PC-3 (cell line): ENCODE measurements around the gene TENM4. TPM values are rescaled to one million over a fixed set of nuclear protein-coding genes. Genes with fewer than 3 reads are reported as not detected.

ENCODE experiments used
- ATAC-seq: fragments of 200-7000 bp; cut with Tn5 transposase; 2 replicates; pipeline ENCODE4 v1.9.1; 2020; ENCODE audit warnings: mild to moderate bottlenecking, moderate library complexity
- BruUV-seq: library from RNA; stranded (reverse); fragments of 400-500 nt; replicated peaks from 2 replicates; lab custom pipeline; 2021; lab: Mats Ljungman, UMichigan
- CTCF ChIA-PET: fragments of 300-600 bp; sonication (Branson Sonifier 250); formaldehyde crosslinking; loops from one replicate; lab custom pipeline; 2022; ENCODE audit warnings: antibody characterized with exemption; lab: Charles Lee
- POLR2A ChIA-PET: fragments of 300-600 bp; sonication (Branson Sonifier 250); formaldehyde crosslinking; loops from one replicate; lab custom pipeline; 2022; ENCODE audit warnings: antibody characterized with exemption; ENCODE audit not compliant: unreplicated experiment; lab: Charles Lee
- DNase-seq: peaks from one replicate; pipeline ENCODE4 v3.0.0-alpha.2; 2015
- H2AFZ ChIP-seq: fragments of 300-600 bp; sonication (generic); 2 replicates; pipeline ENCODE4 v1.6.0; 2016; ENCODE audit warnings: antibody characterized with exemption, low read length
- H3F3A ChIP-seq: fragments of 300-600 bp; sonication (generic); one replicate; pipeline ENCODE4 v1.6.0; 2017; ENCODE audit warnings: antibody characterized with exemption, low read length, control low read depth, mild to moderate bottlenecking; ENCODE audit not compliant: unreplicated experiment
- H3K27ac ChIP-seq: fragments of 300-600 bp; sonication (generic); 2 replicates; pipeline ENCODE4 v1.5.1; 2016; ENCODE audit warnings: mild to moderate bottlenecking, low read length
- H3K27me3 ChIP-seq: fragments of 300-600 bp; sonication (generic); 2 replicates; pipeline ENCODE4 v1.6.1; 2016; ENCODE audit warnings: low read length, mixed read lengths
- H3K36me3 ChIP-seq: fragments of 300-600 bp; sonication (generic); 2 replicates; pipeline ENCODE4 v1.6.1; 2016; ENCODE audit warnings: low read depth, mixed run types, low read length, mixed read lengths
- H3K4me1 ChIP-seq: fragments of 300-600 bp; sonication (generic); 2 replicates; pipeline ENCODE4 v1.5.1; 2016; ENCODE audit warnings: low read length; ENCODE audit not compliant: insufficient read depth
- H3K4me2 ChIP-seq: fragments of 300-600 bp; sonication (generic); 2 replicates; pipeline ENCODE4 v1.6.0; 2016; ENCODE audit warnings: low read length
- H3K4me3 ChIP-seq: fragments of 300-600 bp; sonication (generic); 2 replicates; pipeline ENCODE4 v1.5.1; 2016; ENCODE audit warnings: mild to moderate bottlenecking, low read length, mixed read lengths
- H3K79me2 ChIP-seq: fragments of 300-600 bp; sonication (generic); 2 replicates; pipeline ENCODE4 v1.6.1; 2017; ENCODE audit warnings: low read length, mixed read lengths
- H3K9ac ChIP-seq: fragments of 300-600 bp; sonication (generic); 2 replicates; pipeline ENCODE4 v1.6.0; 2016; ENCODE audit warnings: mild to moderate bottlenecking, low read length
- H3K9me2 ChIP-seq: fragments of 300-600 bp; sonication (generic); replicated peaks from 2 replicates; pipeline ENCODE4 v1.6.1; 2016; ENCODE audit warnings: mixed run types, low read length, mixed read lengths
- H3K9me3 ChIP-seq: fragments of 300-600 bp; sonication (generic); 2 replicates; pipeline ENCODE4 v1.6.1; 2016; ENCODE audit warnings: low read length, mixed read lengths
- H4K20me1 ChIP-seq: fragments of 300-600 bp; sonication (generic); 2 replicates; pipeline ENCODE4 v1.6.1; 2016; ENCODE audit warnings: low read length, mixed read lengths
- EZH2 ChIP-seq: fragments of 300-600 bp; sonication (generic); IDR thresholded peaks from one replicate; pipeline ENCODE4 v1.6.1; 2017; ENCODE audit warnings: antibody characterized with exemption, mild to moderate bottlenecking, low read length; ENCODE audit not compliant: unreplicated experiment
- EZH2phosphoT487 ChIP-seq: fragments of 300-600 bp; sonication (generic); IDR thresholded peaks from 2 replicates; pipeline ENCODE4 v1.6.1; 2018; ENCODE audit warnings: mild to moderate bottlenecking, antibody characterized with exemption, low read length, borderline replicate concordance
- intact Hi-C: fragments of 100-400 bp; cut with micrococcal nuclease; formaldehyde crosslinking; loops from 2 replicates; pipeline ENCODE4 v1.9.0; 2023
- total RNA-seq: library from RNA; depleted of rRNA; stranded (reverse); fragments of >200 nt; gene quantifications from 2 replicates; pipeline ENCODE4 v1.2.3, GENCODE V29; 2014
- TF ChIP-seq, protein P1 (sequence below): fragments of 300-600 bp; sonication (generic); conservative IDR thresholded peaks from 2 replicates; pipeline ENCODE4 v1.5.1; 2017; ENCODE audit warnings: antibody characterized with exemption, low read depth, mild to moderate bottlenecking, low read length

The TENM4 gene
- total RNA-seq, 1 experiment from 2014 or later = 19.7 TPM

DNA sequence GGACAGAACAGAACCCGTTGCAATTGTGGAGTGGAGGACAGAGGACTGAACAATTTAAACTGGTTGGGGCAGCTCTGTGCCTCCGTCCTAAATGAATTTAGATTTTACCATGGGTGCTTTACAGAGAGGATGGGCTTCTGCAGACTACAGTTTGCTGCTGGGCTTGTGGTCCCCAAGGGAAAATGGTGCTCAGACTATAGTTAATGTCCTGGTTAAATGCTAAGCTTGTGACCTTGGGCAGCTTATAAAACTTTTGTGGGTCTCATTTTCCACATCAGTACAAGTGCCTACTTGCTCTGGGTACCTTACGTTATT is 511.0 kb downstream of the TENM4 start:
- POLR2A ChIA-PET = interaction anchor here (0.6 kb wide), 1 partner anchor 1092 kb away, joined by 3 read pairs; no protein-coding TSS in a partner anchor
- no TSS peak for BruUV-seq
- Histone ChIP-seq H3K36me3 (no peaks in the 10 kb centered on the region), H3K9ac (no peak overlapping the region), H3K4me2 (no peak overlapping the region), H3K4me3 (no peak overlapping the region), H3F3A (no peaks in the 10 kb centered on the region), H3K27ac (no peak overlapping the region), H3K27me3 (no peaks in the 10 kb centered on the region), H3K79me2 (no peaks in the 10 kb centered on the region), H3K4me1 (peaks cover 13% of the 10 kb centered on the region; the same call in 1 of the 2 replicates), H4K20me1 (no peaks in the 10 kb centered on the region), H3K9me3 (no peaks in the 10 kb centered on the region), H3K9me2 (no peaks in the 10 kb centered on the region), H2AFZ (no peak overlapping the region)
- intact Hi-C loops = no loop called here
- DNase-seq (no peak), ATAC-seq (no peak)
- CTCF ChIA-PET = no interaction called here
- no peak for TF ChIP-seq EZH2
- no peak for TF ChIP-seq EZH2phosphoT487
- TF ChIP-seq, protein P1, sequence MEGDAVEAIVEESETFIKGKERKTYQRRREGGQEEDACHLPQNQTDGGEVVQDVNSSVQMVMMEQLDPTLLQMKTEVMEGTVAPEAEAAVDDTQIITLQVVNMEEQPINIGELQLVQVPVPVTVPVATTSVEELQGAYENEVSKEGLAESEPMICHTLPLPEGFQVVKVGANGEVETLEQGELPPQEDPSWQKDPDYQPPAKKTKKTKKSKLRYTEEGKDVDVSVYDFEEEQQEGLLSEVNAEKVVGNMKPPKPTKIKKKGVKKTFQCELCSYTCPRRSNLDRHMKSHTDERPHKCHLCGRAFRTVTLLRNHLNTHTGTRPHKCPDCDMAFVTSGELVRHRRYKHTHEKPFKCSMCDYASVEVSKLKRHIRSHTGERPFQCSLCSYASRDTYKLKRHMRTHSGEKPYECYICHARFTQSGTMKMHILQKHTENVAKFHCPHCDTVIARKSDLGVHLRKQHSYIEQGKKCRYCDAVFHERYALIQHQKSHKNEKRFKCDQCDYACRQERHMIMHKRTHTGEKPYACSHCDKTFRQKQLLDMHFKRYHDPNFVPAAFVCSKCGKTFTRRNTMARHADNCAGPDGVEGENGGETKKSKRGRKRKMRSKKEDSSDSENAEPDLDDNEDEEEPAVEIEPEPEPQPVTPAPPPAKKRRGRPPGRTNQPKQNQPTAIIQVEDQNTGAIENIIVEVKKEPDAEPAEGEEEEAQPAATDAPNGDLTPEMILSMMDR = no peak

DNA sequence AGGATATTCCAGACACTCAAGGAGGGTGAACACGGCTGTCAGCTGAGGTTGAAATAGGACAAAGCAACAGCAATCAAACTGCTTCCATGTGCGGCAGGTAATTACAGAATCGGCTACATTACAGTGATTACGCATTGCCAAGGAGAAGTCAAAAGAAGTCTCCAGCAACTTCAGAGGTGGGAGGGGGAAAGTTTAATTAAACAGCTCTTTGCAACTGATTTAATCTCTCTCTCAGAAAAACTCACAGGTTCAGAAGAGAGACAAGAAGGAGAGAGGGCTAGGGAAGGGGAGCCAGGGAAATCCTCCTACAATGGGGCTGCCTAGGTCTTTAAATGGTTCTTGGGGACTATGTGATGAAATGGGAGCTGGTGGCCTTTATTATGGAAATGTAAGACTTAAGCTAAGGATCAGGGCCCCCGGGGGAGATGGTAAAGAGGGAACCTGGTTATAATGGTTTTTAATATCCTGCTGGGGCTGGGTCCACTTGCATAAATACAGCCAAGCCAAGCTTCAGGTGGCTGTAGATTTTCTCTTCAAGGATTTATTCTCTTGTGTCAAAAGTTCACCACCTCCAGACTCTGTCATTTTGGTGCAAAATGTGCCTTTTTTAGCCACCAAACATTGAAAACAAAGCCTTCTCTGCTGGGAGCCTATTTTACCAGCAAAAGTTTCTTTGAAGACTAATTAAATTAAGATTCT is 511.5 kb downstream of the TENM4 start:
- H3K4me3 ChIP-seq = no peak overlapping the region
- no peaks in the 10 kb centered on the region for H3F3A ChIP-seq
- no peaks in the 10 kb centered on the region for H3K9me3 ChIP-seq
- no peaks in the 10 kb centered on the region for H3K79me2 ChIP-seq
- H3K4me1 ChIP-seq = peaks cover 13% of the 10 kb centered on the region; the same call in 1 of the 2 replicates
- DNase-seq (no peak), ATAC-seq (no peak)
- H3K27ac ChIP-seq = no peak overlapping the region
- ChIA-PET POLR2A (interaction anchor here (0.6 kb wide), 1 partner anchor 1093 kb away, joined by 3 read pairs; no protein-coding TSS in a partner anchor), CTCF (no interaction called here)
- H3K9me2 ChIP-seq = no peaks in the 10 kb centered on the region
- intact Hi-C loops = no loop called here
- TF ChIP-seq EZH2 (no peak), EZH2phosphoT487 (no peak)
- TF ChIP-seq, protein P1 = no peak
- H3K36me3 ChIP-seq = no peaks in the 10 kb centered on the region
- no peak overlapping the region for H3K9ac ChIP-seq
- H3K27me3 ChIP-seq = no peaks in the 10 kb centered on the region
- BruUV-seq = no TSS peak
- H4K20me1 ChIP-seq = no peaks in the 10 kb centered on the region
- H2AFZ ChIP-seq = no peak overlapping the region
- no peak overlapping the region for H3K4me2 ChIP-seq

DNA sequence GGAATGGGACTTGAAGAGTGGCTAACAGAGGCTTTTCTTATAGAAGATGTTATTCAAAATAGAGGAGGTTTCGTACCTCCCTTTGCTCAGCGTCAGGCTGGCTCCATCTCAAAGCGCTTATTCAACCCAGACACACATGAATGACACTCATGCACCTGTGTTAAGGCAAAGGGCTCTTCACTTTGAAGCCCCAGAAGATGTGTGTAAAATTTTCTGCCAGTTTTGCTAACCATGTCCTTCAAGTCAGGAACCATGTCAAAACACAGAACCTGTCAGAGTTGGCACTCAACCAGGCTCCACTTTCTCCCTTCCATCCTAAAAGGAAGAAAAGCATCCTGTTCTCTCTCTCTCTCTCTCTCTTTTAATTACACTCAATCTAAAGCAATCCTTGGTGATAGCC is 513.3 kb downstream of the TENM4 start:
- peaks cover 13% of the 10 kb centered on the region; the same call in 1 of the 2 replicates for H3K4me1 ChIP-seq
- peak overlapping the region; percentile 12 for H3K27ac ChIP-seq
- ChIA-PET POLR2A (no interaction called here), CTCF (no interaction called here)
- H3F3A ChIP-seq = no peaks in the 10 kb centered on the region
- H3K9me3 ChIP-seq = no peaks in the 10 kb centered on the region
- ATAC-seq (no peak), DNase-seq (no peak)
- no peak overlapping the region for H2AFZ ChIP-seq
- no TSS peak for BruUV-seq
- intact Hi-C loops = no loop called here
- H3K36me3 ChIP-seq = no peaks in the 10 kb centered on the region
- H3K4me3 ChIP-seq = no peak overlapping the region
- no peak overlapping the region for H3K4me2 ChIP-seq
- H3K9me2 ChIP-seq = no peaks in the 10 kb centered on the region
- H3K9ac ChIP-seq = no peak overlapping the region
- no peaks in the 10 kb centered on the region for H3K27me3 ChIP-seq
- H3K79me2 ChIP-seq = no peaks in the 10 kb centered on the region
- no peaks in the 10 kb centered on the region for H4K20me1 ChIP-seq
- TF ChIP-seq, protein P1 = no peak
- TF ChIP-seq EZH2 = no peak
- TF ChIP-seq EZH2phosphoT487 = no peak
